Ovary (tissue), 3 donors: Measurements from ENCODE around the gene KRT10.

Experiments
- EP300 ChIP-seq: sonication (generic); formaldehyde crosslinking; IDR thresholded peaks from one replicate; pipeline ENCODE4 v1.6.1; 2017; ENCODE audit warnings: antibody characterized with exemption
- POLR2A ChIP-seq: fragments of 450-650 bp; IDR thresholded peaks from one replicate; pipeline ENCODE4 v1.6.1; 2017; ENCODE audit warnings: antibody characterized with exemption, mild to moderate bottlenecking, moderate library complexity
- TF ChIP-seq, protein P1 (sequence below), 3 donors: fragments of 450-650 bp in 2 of 3; fragments of 200-600 bp in 1 of 3; IDR thresholded peaks; one replicate each; pipeline versions ENCODE4 v1.5.1 to v1.8.0; 2016 to 2022; ENCODE audit warnings: antibody characterized with exemption in 3 of 3, mild to moderate bottlenecking in 1 of 3
- donor health status: DM: no; HTN: no; CAD: no.

- TF ChIP-seq, protein P1, sequence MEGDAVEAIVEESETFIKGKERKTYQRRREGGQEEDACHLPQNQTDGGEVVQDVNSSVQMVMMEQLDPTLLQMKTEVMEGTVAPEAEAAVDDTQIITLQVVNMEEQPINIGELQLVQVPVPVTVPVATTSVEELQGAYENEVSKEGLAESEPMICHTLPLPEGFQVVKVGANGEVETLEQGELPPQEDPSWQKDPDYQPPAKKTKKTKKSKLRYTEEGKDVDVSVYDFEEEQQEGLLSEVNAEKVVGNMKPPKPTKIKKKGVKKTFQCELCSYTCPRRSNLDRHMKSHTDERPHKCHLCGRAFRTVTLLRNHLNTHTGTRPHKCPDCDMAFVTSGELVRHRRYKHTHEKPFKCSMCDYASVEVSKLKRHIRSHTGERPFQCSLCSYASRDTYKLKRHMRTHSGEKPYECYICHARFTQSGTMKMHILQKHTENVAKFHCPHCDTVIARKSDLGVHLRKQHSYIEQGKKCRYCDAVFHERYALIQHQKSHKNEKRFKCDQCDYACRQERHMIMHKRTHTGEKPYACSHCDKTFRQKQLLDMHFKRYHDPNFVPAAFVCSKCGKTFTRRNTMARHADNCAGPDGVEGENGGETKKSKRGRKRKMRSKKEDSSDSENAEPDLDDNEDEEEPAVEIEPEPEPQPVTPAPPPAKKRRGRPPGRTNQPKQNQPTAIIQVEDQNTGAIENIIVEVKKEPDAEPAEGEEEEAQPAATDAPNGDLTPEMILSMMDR (IDR thresholded peaks at IDR 0.05) = no peak
- TF ChIP-seq POLR2A (no peak), EP300 (no peak)
Measured at GRCh38 chr17:40795019-40795667, 27.3 kb downstream of the KRT10 start.
